ENCODE measurements around the gene UACA.

- no peak for TF ChIP-seq CTCF (IDR thresholded peaks at IDR 0.05; ENCODE audit: low read depth, low read length)
- TF ChIP-seq EZH2phosphoT487 (IDR thresholded peaks at IDR 0.05; ENCODE audit: low read depth): no peak
Measured at GRCh38 chr15:70628549-70628896, 134.8 kb downstream of the UACA start.

Measured in OCI-LY3 (cell line).